GM12875 (cell line): ENCODE results near the gene PIWIL4.
A peak's percentile ranks its signal among the peaks of the same experiment; 100 is the strongest.

Source experiments
- H3K4me3 ChIP-seq: one replicate; pipeline ENCODE4 v1.5.1; 2011; ENCODE audit warnings: low read depth, low read length, control low read depth
- TF ChIP-seq, protein P1 (sequence below): IDR thresholded peaks from 2 replicates; pipeline ENCODE4 v1.5.1; 2011; ENCODE audit warnings: low read depth, mild to moderate bottlenecking, control low read depth, inconsistent platforms, low read length, moderate library complexity, borderline replicate concordance; ENCODE audit not compliant: insufficient read depth

PIWIL4 gene

DNA sequence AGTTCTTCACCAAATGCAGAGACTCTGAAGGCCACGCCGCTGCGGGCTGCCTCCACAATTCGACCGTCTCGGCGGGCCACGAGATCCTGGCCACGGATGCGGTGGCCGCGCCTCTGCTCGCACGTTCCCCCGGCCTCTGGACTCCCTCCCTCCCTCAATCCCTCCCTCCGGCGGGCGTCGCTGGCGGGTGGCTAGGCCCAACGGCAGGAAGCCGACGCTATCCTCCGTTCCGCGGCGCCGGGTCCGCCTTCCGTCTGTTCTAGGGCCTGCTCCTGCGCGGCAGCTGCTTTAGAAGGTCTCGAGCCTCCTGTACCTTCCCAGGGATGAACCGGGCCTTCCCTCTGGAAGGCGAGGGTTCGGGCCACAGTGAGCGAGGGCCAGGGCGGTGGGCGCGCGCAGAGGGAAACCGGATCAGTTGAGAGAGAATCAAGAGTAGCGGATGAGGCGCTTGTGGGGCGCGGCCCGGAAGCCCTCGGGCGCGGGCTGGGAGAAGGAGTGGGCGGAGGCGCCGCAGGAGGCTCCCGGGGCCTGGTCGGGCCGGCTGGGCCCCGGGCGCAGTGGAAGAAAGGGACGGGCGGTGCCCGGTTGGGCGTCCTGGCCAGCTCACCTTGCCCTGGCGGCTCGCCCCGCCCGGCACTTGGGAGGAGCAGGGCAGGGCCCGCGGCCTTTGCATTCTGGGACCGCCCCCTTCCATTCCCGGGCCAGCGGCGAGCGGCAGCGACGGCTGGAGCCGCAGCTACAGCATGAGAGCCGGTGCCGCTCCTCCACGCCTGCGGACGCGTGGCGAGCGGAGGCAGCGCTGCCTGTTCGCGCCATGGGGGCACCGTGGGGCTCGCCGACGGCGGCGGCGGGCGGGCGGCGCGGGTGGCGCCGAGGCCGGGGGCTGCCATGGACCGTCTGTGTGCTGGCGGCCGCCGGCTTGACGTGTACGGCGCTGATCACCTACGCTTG is 23.2 kb upstream of the PIWIL4 start, which contains the start of gene FUT4:
Gene FUT4, plus strand, starts transcription at position 227 of the 951 bp plus-strand sequence. Its CDS starts 213 bp downstream, at position 440.
- peak within 1 kb of the TSS; percentile 84 for H3K4me3 ChIP-seq
- TF ChIP-seq, protein P1, sequence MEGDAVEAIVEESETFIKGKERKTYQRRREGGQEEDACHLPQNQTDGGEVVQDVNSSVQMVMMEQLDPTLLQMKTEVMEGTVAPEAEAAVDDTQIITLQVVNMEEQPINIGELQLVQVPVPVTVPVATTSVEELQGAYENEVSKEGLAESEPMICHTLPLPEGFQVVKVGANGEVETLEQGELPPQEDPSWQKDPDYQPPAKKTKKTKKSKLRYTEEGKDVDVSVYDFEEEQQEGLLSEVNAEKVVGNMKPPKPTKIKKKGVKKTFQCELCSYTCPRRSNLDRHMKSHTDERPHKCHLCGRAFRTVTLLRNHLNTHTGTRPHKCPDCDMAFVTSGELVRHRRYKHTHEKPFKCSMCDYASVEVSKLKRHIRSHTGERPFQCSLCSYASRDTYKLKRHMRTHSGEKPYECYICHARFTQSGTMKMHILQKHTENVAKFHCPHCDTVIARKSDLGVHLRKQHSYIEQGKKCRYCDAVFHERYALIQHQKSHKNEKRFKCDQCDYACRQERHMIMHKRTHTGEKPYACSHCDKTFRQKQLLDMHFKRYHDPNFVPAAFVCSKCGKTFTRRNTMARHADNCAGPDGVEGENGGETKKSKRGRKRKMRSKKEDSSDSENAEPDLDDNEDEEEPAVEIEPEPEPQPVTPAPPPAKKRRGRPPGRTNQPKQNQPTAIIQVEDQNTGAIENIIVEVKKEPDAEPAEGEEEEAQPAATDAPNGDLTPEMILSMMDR, result no peak

DNA sequence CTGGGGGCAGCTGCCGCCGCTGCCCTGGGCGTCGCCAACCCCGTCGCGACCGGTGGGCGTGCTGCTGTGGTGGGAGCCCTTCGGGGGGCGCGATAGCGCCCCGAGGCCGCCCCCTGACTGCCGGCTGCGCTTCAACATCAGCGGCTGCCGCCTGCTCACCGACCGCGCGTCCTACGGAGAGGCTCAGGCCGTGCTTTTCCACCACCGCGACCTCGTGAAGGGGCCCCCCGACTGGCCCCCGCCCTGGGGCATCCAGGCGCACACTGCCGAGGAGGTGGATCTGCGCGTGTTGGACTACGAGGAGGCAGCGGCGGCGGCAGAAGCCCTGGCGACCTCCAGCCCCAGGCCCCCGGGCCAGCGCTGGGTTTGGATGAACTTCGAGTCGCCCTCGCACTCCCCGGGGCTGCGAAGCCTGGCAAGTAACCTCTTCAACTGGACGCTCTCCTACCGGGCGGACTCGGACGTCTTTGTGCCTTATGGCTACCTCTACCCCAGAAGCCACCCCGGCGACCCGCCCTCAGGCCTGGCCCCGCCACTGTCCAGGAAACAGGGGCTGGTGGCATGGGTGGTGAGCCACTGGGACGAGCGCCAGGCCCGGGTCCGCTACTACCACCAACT is 22.4 kb upstream of the PIWIL4 start:
- TF ChIP-seq, protein P1, result no peak
- H3K4me3 ChIP-seq, result peak overlapping the region; percentile 84

DNA sequence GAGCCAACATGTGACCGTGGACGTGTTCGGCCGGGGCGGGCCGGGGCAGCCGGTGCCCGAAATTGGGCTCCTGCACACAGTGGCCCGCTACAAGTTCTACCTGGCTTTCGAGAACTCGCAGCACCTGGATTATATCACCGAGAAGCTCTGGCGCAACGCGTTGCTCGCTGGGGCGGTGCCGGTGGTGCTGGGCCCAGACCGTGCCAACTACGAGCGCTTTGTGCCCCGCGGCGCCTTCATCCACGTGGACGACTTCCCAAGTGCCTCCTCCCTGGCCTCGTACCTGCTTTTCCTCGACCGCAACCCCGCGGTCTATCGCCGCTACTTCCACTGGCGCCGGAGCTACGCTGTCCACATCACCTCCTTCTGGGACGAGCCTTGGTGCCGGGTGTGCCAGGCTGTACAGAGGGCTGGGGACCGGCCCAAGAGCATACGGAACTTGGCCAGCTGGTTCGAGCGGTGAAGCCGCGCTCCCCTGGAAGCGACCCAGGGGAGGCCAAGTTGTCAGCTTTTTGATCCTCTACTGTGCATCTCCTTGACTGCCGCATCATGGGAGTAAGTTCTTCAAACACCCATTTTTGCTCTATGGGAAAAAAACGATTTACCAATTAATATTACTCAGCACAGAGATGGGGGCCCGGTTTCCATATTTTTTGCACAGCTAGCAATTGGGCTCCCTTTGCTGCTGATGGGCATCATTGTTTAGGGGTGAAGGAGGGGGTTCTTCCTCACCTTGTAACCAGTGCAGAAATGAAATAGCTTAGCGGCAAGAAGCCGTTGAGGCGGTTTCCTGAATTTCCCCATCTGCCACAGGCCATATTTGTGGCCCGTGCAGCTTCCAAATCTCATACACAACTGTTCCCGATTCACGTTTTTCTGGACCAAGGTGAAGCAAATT is 21.7 kb upstream of the PIWIL4 start:
- H3K4me3 ChIP-seq, result no peak overlapping the region
- TF ChIP-seq, protein P1, result no peak

DNA sequence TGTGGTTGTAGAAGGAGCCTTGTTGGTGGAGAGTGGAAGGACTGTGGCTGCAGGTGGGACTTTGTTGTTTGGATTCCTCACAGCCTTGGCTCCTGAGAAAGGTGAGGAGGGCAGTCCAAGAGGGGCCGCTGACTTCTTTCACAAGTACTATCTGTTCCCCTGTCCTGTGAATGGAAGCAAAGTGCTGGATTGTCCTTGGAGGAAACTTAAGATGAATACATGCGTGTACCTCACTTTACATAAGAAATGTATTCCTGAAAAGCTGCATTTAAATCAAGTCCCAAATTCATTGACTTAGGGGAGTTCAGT is 21.1 kb upstream of the PIWIL4 start:
- no peak overlapping the region for H3K4me3 ChIP-seq
- TF ChIP-seq, protein P1, result no peak

DNA sequence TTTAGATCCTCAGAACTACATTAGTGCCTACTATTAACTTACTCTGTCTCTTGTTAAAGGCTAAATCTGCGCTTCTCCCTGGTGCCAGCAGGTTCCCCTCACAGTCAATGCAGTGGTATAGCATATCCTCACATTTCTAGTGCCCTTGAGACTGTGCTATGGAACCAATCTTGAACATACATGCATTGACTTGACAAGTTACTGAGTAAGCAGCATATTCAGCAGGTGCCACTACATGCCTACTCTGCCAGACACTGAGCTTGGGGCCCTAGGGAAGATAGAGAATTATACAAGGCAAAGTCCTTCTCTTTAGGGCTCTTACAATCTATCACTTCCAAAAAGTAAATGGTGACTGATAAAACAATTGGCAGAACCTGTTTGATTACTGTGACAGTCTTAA is 20.3 kb upstream of the PIWIL4 start:
- TF ChIP-seq, protein P1, result no peak
- no peak overlapping the region for H3K4me3 ChIP-seq

DNA sequence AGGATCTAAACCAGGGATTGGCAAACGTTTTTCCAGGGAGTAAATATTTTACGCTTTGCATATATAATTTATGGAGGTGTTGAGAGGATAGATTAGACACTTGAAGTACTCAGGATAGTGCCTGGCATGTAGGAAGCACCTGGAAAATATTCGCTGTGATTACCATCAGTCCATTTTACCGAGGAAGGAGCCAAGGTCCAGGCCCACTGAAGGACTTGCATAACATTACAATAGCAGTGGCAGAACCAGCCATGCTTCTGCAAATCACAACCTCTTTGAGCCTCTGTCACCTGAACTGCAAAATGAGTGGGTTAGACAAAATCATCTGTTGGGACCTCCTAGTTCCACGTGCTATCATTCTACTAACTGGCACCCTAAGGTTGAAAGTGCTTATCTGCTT is 18.0 kb upstream of the PIWIL4 start:
- no peak overlapping the region for H3K4me3 ChIP-seq
- TF ChIP-seq, protein P1, result no peak
